GM12892 (cell line): ENCODE measurements around the gene LRRC75A.
"Not testable (repeated sequence)": the region's sequence is repeated elsewhere in the genome, so short reads cannot be mapped to it uniquely, and the experiment has no call there.

Source experiments
- DNase-seq: peaks from one replicate; pipeline ENCODE4 v3.0.0; 2011; ENCODE audit not compliant: insufficient read length
- FAIRE-seq: peaks from 2 replicates; lab custom pipeline; 2011; peaks lifted over from hg19 to GRCh38; lab: Jason Lieb, UNC
- POLR2A ChIP-seq: IDR thresholded peaks from 2 replicates; pipeline ENCODE4 v1.6.1; 2011; ENCODE audit warnings: low read depth, low read length, control low read depth
- POLR2AphosphoS5 ChIP-seq: IDR thresholded peaks from 2 replicates; pipeline ENCODE4 v1.6.1; 2011; ENCODE audit warnings: low read depth, low read length, control low read depth
- TAF1 ChIP-seq: IDR thresholded peaks from 2 replicates; pipeline ENCODE4 v1.6.1; 2011; ENCODE audit warnings: low read depth, mild to moderate bottlenecking, control low read depth, low read length, borderline replicate concordance

The LRRC75A gene

GRCh38 chr17:16398270-16399267 lies 93.4 kb downstream of the LRRC75A start:
- DNase-seq (peak; percentile 39), FAIRE-seq (peak; percentile 88)
- TF ChIP-seq POLR2A: no peak
- no peak for TF ChIP-seq TAF1
- no peak for TF ChIP-seq POLR2AphosphoS5

- DNase-seq, FAIRE-seq: not testable (repeated sequence)
Measured at GRCh38 chr17:16396693-16397092, 95.3 kb downstream of the LRRC75A start.

DNA sequence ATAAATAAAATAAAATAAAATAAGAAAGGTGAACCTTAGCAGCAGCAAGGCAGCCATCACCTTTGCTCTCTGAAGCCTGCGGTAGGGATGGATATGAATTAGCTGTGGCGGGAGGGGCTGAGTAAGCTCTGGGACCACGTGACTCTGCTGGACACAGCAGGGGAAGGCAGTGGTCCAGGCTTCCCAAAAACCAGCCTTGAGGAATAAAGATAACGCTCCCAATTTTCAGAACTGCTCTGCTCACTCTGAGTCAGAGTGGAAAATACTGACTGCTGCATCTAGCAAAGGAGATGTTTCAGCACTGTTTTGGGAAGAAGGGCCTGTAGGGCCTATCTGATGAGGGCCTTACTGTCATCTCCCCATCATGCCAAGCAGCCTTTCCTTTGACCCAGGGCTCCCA lies 96.1 kb downstream of the LRRC75A start:
- FAIRE-seq, DNase-seq: not testable (repeated sequence)

GRCh38 chr17:16392491-16392890 lies 99.5 kb downstream of the LRRC75A start:
- FAIRE-seq, DNase-seq: not testable (repeated sequence)
